OCI-LY1 (cell line): ENCODE measurements around the gene MCTP2.

Source experiments
- H2AFZ ChIP-seq: fragments of 200-600 bp; sonication (generic), shearing (Covaris generic); 2 replicates; pipeline ENCODE4 v1.6.0; 2014; ENCODE audit warnings: antibody characterized with exemption, mild to moderate bottlenecking, low read length
- H3F3A ChIP-seq: fragments of 200-600 bp; sonication (generic), shearing (Covaris generic); 2 replicates; pipeline ENCODE4 v1.6.0; 2014; ENCODE audit warnings: mild to moderate bottlenecking, antibody characterized with exemption, low read length, moderate library complexity; ENCODE audit not compliant: insufficient read depth
- H3K27ac ChIP-seq: fragments of 200-600 bp; sonication (generic); 2 replicates; pipeline ENCODE4 v1.5.1; 2014; ENCODE audit warnings: low read length, mixed run types, mild to moderate bottlenecking, low read depth; ENCODE audit not compliant: poor library complexity, severe bottlenecking
- H3K27me3 ChIP-seq: fragments of 200-600 bp; sonication (generic); 2 replicates; pipeline ENCODE4 v1.6.0; 2014; ENCODE audit warnings: antibody characterized with exemption, mild to moderate bottlenecking, low read length, moderate library complexity; ENCODE audit not compliant: insufficient read depth
- H3K36me3 ChIP-seq: fragments of 200-600 bp; sonication (generic); 2 replicates; pipeline ENCODE4 v1.6.1; 2014; ENCODE audit warnings: mild to moderate bottlenecking, antibody characterized with exemption, low read length, moderate library complexity, mixed read lengths; ENCODE audit not compliant: insufficient read depth
- H3K4me1 ChIP-seq: fragments of 200-600 bp; sonication (generic); 2 replicates; pipeline ENCODE4 v1.5.1; 2014; ENCODE audit warnings: mild to moderate bottlenecking, low read length, moderate library complexity; ENCODE audit not compliant: insufficient read depth, severe bottlenecking
- H3K4me2 ChIP-seq: fragments of 200-600 bp; sonication (generic), shearing (Covaris generic); 2 replicates; pipeline ENCODE4 v1.6.1; 2014; ENCODE audit warnings: low read length
- H3K4me3 ChIP-seq: fragments of 200-600 bp; sonication (generic); 2 replicates; pipeline ENCODE4 v1.5.1; 2014; ENCODE audit warnings: low read length, low read depth, mild to moderate bottlenecking, mixed read lengths; ENCODE audit not compliant: poor library complexity, severe bottlenecking
- H3K79me2 ChIP-seq: fragments of 200-600 bp; shearing (Covaris generic); 2 replicates; pipeline ENCODE4 v1.6.1; 2016; ENCODE audit warnings: mixed run types, low read length, mixed read lengths; ENCODE audit not compliant: insufficient read depth
- H3K9ac ChIP-seq: fragments of 200-600 bp; sonication (generic), shearing (Covaris generic); 2 replicates; pipeline ENCODE4 v1.6.1; 2014; ENCODE audit warnings: mild to moderate bottlenecking, low read length, mixed read lengths
- H3K9me2 ChIP-seq: fragments of 200-600 bp; sonication (generic), shearing (Covaris generic); 2 replicates; pipeline ENCODE4 v1.6.1; 2014; ENCODE audit warnings: low read depth, mild to moderate bottlenecking, low read length, mixed read lengths
- H3K9me3 ChIP-seq: fragments of 200-600 bp; shearing (Covaris generic); 2 replicates; pipeline ENCODE4 v1.6.1; 2014; ENCODE audit warnings: low read length, mixed read lengths
- H4K20me1 ChIP-seq: fragments of 200-600 bp; sonication (generic), shearing (Covaris generic); 2 replicates; pipeline ENCODE4 v1.6.0; 2016; ENCODE audit warnings: mild to moderate bottlenecking, low read length; ENCODE audit not compliant: insufficient read depth
- CTCF ChIP-seq: fragments of 200-600 bp; sonication (generic), shearing (Covaris generic); IDR thresholded peaks from 2 replicates; pipeline ENCODE4 v1.5.1; 2017; ENCODE audit warnings: mild to moderate bottlenecking, antibody characterized with exemption, low read length, moderate library complexity, mixed read lengths
- EZH2 ChIP-seq: fragments of 200-600 bp; sonication (generic), shearing (Covaris generic); IDR thresholded peaks from 2 replicates; pipeline ENCODE4 v1.8.0; 2017; ENCODE audit warnings: borderline replicate concordance, mixed run types, mild to moderate bottlenecking, antibody characterized with exemption, low read length, moderate library complexity, mixed read lengths

The MCTP2 gene

GRCh38 chr15:94300612-94301011 is 69.3 kb downstream of the MCTP2 start:
- H3K9me2 ChIP-seq, result no peaks in the 10 kb centered on the region
- H3K27ac ChIP-seq, result peak overlapping the region; percentile 42
- H3K36me3 ChIP-seq, result peaks cover 57% of the 10 kb centered on the region
- no peak overlapping the region for H3K9ac ChIP-seq
- peak overlapping the region; percentile 62 for H3K4me3 ChIP-seq
- H3K4me1 ChIP-seq, result peaks cover 66% of the 10 kb centered on the region
- H2AFZ ChIP-seq, result no peak overlapping the region
- H3K79me2 ChIP-seq, result peaks cover 14% of the 10 kb centered on the region
- no peaks in the 10 kb centered on the region for H3K27me3 ChIP-seq
- peak overlapping the region; percentile 48; the same call in 1 of the 2 replicates for H3K4me2 ChIP-seq
- TF ChIP-seq CTCF (no peak), EZH2 (no peak)
- no peaks in the 10 kb centered on the region; the same call in 1 of the 2 replicates for H3F3A ChIP-seq
- H3K9me3 ChIP-seq, result peaks cover 6% of the 10 kb centered on the region; the same call in 1 of the 2 replicates
- H4K20me1 ChIP-seq, result no peaks in the 10 kb centered on the region

- no peaks in the 10 kb centered on the region for H3K27me3 ChIP-seq
- TF ChIP-seq EZH2, result no peak
- TF ChIP-seq CTCF, result no peak
- H3K9me2 ChIP-seq, result no peaks in the 10 kb centered on the region
- no peak overlapping the region for H3K9ac ChIP-seq
- H3K4me3 ChIP-seq, result no peak overlapping the region
- no peak overlapping the region for H3K4me2 ChIP-seq
- H3K36me3 ChIP-seq, result peaks cover 89% of the 10 kb centered on the region
- peaks cover 6% of the 10 kb centered on the region; the same call in 1 of the 2 replicates for H3K9me3 ChIP-seq
- H3F3A ChIP-seq, result no peaks in the 10 kb centered on the region
- H3K4me1 ChIP-seq, result peaks cover 40% of the 10 kb centered on the region
- peaks cover 8% of the 10 kb centered on the region; the same call in 1 of the 2 replicates for H3K79me2 ChIP-seq
- H3K27ac ChIP-seq, result peak overlapping the region; percentile 9
- H4K20me1 ChIP-seq, result no peaks in the 10 kb centered on the region
- H2AFZ ChIP-seq, result no peak overlapping the region
These were observed 73.8 kb downstream of the MCTP2 start for GRCh38 chr15:94305133-94305532.

GRCh38 chr15:94306700-94307650 is 75.6 kb downstream of the MCTP2 start:
- H3K27me3 ChIP-seq, result no peaks in the 10 kb centered on the region
- peak overlapping the region; percentile 62 for H3K27ac ChIP-seq
- H3F3A ChIP-seq, result no peaks in the 10 kb centered on the region
- no peaks in the 10 kb centered on the region for H3K9me2 ChIP-seq
- H3K4me1 ChIP-seq, result peaks cover 28% of the 10 kb centered on the region
- no peak for TF ChIP-seq EZH2
- no peak for TF ChIP-seq CTCF
- no peak overlapping the region for H3K4me3 ChIP-seq
- H3K79me2 ChIP-seq, result peaks cover 6% of the 10 kb centered on the region; the same call in 1 of the 2 replicates
- peaks cover 6% of the 10 kb centered on the region; the same call in 1 of the 2 replicates for H3K9me3 ChIP-seq
- H4K20me1 ChIP-seq, result no peaks in the 10 kb centered on the region
- no peak overlapping the region for H2AFZ ChIP-seq
- H3K9ac ChIP-seq, result no peak overlapping the region
- peaks cover 80% of the 10 kb centered on the region for H3K36me3 ChIP-seq
- peak overlapping the region; percentile 29; the same call in 1 of the 2 replicates for H3K4me2 ChIP-seq
